K562 (cell line): ENCODE results near the gene NTRK1. TPM values are rescaled to one million over a fixed set of nuclear protein-coding genes. Genes with fewer than 3 reads are reported as not detected.

Experiments used
- BRCA1 ChIP-seq, 2 experiments: fragments of 450-650 bp in 1 of 2; sonication (generic) in 1 of 2; formaldehyde crosslinking in 1 of 2; IDR thresholded peaks; 2 replicates each; pipeline versions ENCODE4 v1.5.0 to v1.6.1; 2017 to 2020; ENCODE audit warnings: mild to moderate bottlenecking in 1 of 2, missing genetic modification reagents in 1 of 2
- CTCFL ChIP-seq: IDR thresholded peaks from 2 replicates; pipeline ENCODE4 v1.6.1; 2011; ENCODE audit warnings: borderline replicate concordance, low read depth, mild to moderate bottlenecking, moderate library complexity, low read length; ENCODE audit not compliant: insufficient read depth, poor library complexity, severe bottlenecking
- DNMT1 ChIP-seq: fragments of 450-650 bp; IDR thresholded peaks from 2 replicates; pipeline ENCODE4 v1.6.1; 2016; ENCODE audit warnings: antibody characterized with exemption, mild to moderate bottlenecking
- E2F6 ChIP-seq, 2 experiments: IDR thresholded peaks; 2 replicates each; pipeline ENCODE4 v1.6.1; 2011; ENCODE audit warnings: borderline replicate concordance in 1 of 2, control low read depth in 1 of 2, low read depth in 1 of 2, low read length in 1 of 2, mild to moderate bottlenecking in 1 of 2, mixed read lengths in 1 of 2, moderate library complexity in 1 of 2; ENCODE audit not compliant: insufficient read depth in 1 of 2, insufficient read length in 1 of 2, poor library complexity in 1 of 2, severe bottlenecking in 1 of 2; ENCODE audit errors: extremely low read depth in 1 of 2
- FOXO4 ChIP-seq: fragments of 450-650 bp; formaldehyde crosslinking; IDR thresholded peaks from 2 replicates; pipeline ENCODE4 v1.4.0; 2020; ENCODE audit warnings: mild to moderate bottlenecking, moderate library complexity
- GATA2 ChIP-seq: sonication (generic); formaldehyde crosslinking; IDR thresholded peaks from 2 replicates; pipeline ENCODE4 v1.4.0; 2020; ENCODE audit warnings: mild to moderate bottlenecking, missing genetic modification reagents
- HMG20A ChIP-seq: fragments of 450-650 bp; formaldehyde crosslinking; conservative IDR thresholded peaks from 2 replicates; pipeline ENCODE4 v1.4.0; 2020; ENCODE audit warnings: mild to moderate bottlenecking, mixed read lengths
- HNRNPUL1 ChIP-seq: fragments of 200-400 bp; formaldehyde crosslinking; IDR thresholded peaks from 2 replicates; pipeline ENCODE4 v1.6.1; 2017; ENCODE audit warnings: low read length
- L3MBTL2 ChIP-seq: fragments of 450-650 bp; IDR thresholded peaks from 2 replicates; pipeline ENCODE4 v1.6.1; 2016; ENCODE audit warnings: mild to moderate bottlenecking, moderate library complexity
- MEIS2 ChIP-seq: fragments of 450-650 bp; IDR thresholded peaks from 2 replicates; pipeline ENCODE4 v1.6.1; 2014; ENCODE audit warnings: mild to moderate bottlenecking; ENCODE audit not compliant: partially characterized antibody
- MTA1 ChIP-seq: fragments of 450-650 bp; IDR thresholded peaks from 2 replicates; pipeline ENCODE4 v1.6.1; 2017; ENCODE audit warnings: borderline replicate concordance
- PHTF2 ChIP-seq: fragments of 250-450 bp; sonication (Bioruptor Pico); IDR thresholded peaks from 2 replicates; pipeline ENCODE4 v1.5.0; 2021; ENCODE audit warnings: mild to moderate bottlenecking
- POLR2A ChIP-seq: fragments of 450-650 bp; conservative IDR thresholded peaks from 2 replicates; pipeline ENCODE4 v1.6.1; 2016
- RBM34 ChIP-seq: fragments of 200-400 bp; formaldehyde crosslinking; IDR thresholded peaks from 2 replicates; pipeline ENCODE4 v1.6.1; 2018; ENCODE audit warnings: low read length, borderline replicate concordance; ENCODE audit not compliant: insufficient read depth
- RBM39 ChIP-seq: fragments of 200-400 bp; formaldehyde crosslinking; optimal IDR thresholded peaks from 2 replicates; pipeline ENCODE3; 2018; ENCODE audit warnings: low read depth, low read length
- RFX1 ChIP-seq: fragments of 450-650 bp; IDR thresholded peaks from 2 replicates; pipeline ENCODE4 v1.6.1; 2016; ENCODE audit warnings: mild to moderate bottlenecking, moderate library complexity
- RUNX1 ChIP-seq: sonication (generic); IDR thresholded peaks from 2 replicates; pipeline ENCODE4 v1.6.1; 2016; ENCODE audit warnings: antibody characterized with exemption, low read depth
- SREBF2 ChIP-seq: sonication (generic); formaldehyde crosslinking; IDR thresholded peaks from 2 replicates; pipeline ENCODE4 v1.4.0; 2020; ENCODE audit warnings: mild to moderate bottlenecking, missing genetic modification reagents
- XRCC4 ChIP-seq: IDR thresholded peaks from one replicate; pipeline ENCODE4 v1.6.1; 2011; ENCODE audit not compliant: insufficient read depth, insufficient read length; ENCODE audit errors: extremely low read depth
- XRCC5 ChIP-seq: fragments of 200-400 bp; formaldehyde crosslinking; IDR thresholded peaks from 2 replicates; pipeline ENCODE4 v1.6.1; 2017; ENCODE audit warnings: low read depth, mild to moderate bottlenecking, low read length
- ZBTB17 ChIP-seq: fragments of 450-650 bp; formaldehyde crosslinking; IDR thresholded peaks from 2 replicates; pipeline ENCODE4 v1.4.0; 2020; ENCODE audit warnings: mild to moderate bottlenecking
- ZFX ChIP-seq: sonication (generic); formaldehyde crosslinking; IDR thresholded peaks from 2 replicates; pipeline ENCODE4 v1.8.0; 2022; ENCODE audit warnings: mild to moderate bottlenecking, missing genetic modification reagents, moderate library complexity
- ZNF766 ChIP-seq: fragments of 200-800 bp; sonication (Bioruptor generic); conservative IDR thresholded peaks from 2 replicates; pipeline ENCODE4 v1.6.1; 2016; ENCODE audit warnings: missing genetic modification characterization, missing compliant biosample characterization
- polyA plus RNA-seq, 8 experiments: library from polyadenylated mRNA; depleted of rRNA in 4 of 8; stranded (reverse) in 5 of 8; unstranded in 3 of 8; fragments of >200 nt; fragmentation: Nextera tagmentation in 2 of 8; fragmentation: Illumina TruSeq in 1 of 8; extraction: Ambion mirVana in 2 of 8; extraction: Trizol in 1 of 8; gene quantifications; 2 replicates each; pipeline versions ENCODE4 v1.2.1 to v1.2.3, GENCODE V29; 2011 to 2014; ENCODE audit warnings: inconsistent platforms in 1 of 8, missing spikeins in 1 of 8
- total RNA-seq, 7 experiments: library from RNA; depleted of rRNA in 6 of 7; stranded (reverse); fragments of >200 nt in 6 of 7; fragmentation: Illumina TruSeq in 2 of 7; extraction: Trizol in 2 of 7; gene quantifications; 2 replicates each; pipeline versions ENCODE4 v1.2.1 to v1.2.3, GENCODE V29; 2011 to 2021; ENCODE audit warnings: low replicate concordance in 1 of 7
- TF ChIP-seq, protein P1 (sequence below): fragments of 450-650 bp; IDR thresholded peaks from 2 replicates; pipeline ENCODE4 v1.6.1; 2017; ENCODE audit warnings: antibody characterized with exemption

Gene NTRK1
- total and polyA plus RNA-seq, 9 of the 15 experiments (the other 6 are each of a cell fraction or from before 2014, with no cell fraction given) = 0.46 to 30.0 (median 7.9) TPM

GRCh38 chr1:156914440-156914856 lies 53.8 kb downstream of the NTRK1 start (continued):
- TF ChIP-seq CTCFL = no peak
- no peak for TF ChIP-seq PHTF2 (CRISPR knock-in tag)
- no peak for TF ChIP-seq RFX1
- no peak for TF ChIP-seq SREBF2 (CRISPR knock-in tag)
- TF ChIP-seq MTA1 = peak; percentile 67; the same call in 1 of the 2 replicates
- peak; percentile 45; the same call in 1 of the 2 replicates for TF ChIP-seq XRCC5
- peak; percentile 94 for TF ChIP-seq L3MBTL2
- TF ChIP-seq ZFX = no peak; the same call in 1 of the 2 replicates
- 0 out of 2 replicates have a peak, but pooled peaks have one; percentile 57 for TF ChIP-seq ZNF766 (CRISPR knock-in tag)
- no peak for TF ChIP-seq ZBTB17 (CRISPR knock-in tag)
- TF ChIP-seq RBM34 = no peak
- TF ChIP-seq BRCA1 (IDR thresholded peaks at IDR 0.05) = no peak
- TF ChIP-seq BRCA1 (CRISPR knock-in tag; IDR thresholded peaks at IDR 0.05) = no peak
- TF ChIP-seq HMG20A (CRISPR knock-in tag) = no peak
- peak; percentile 74; the same call in 1 of the 2 replicates for TF ChIP-seq GATA2 (CRISPR knock-in tag)
- 0 out of 2 replicates have a peak, but pooled peaks have one; percentile 29 for TF ChIP-seq RUNX1
- peak; percentile 73 to 78 for TF ChIP-seq E2F6 (IDR thresholded peaks at IDR 0.05; ENCODE audit: borderline replicate concordance in 1 of 2, extremely low read depth in 1 of 2, insufficient read depth in 1 of 2, insufficient read length in 1 of 2, low read depth in 1 of 2, low read length in 1 of 2, poor library complexity in 1 of 2, severe bottlenecking in 1 of 2)
- TF ChIP-seq, protein P1, sequence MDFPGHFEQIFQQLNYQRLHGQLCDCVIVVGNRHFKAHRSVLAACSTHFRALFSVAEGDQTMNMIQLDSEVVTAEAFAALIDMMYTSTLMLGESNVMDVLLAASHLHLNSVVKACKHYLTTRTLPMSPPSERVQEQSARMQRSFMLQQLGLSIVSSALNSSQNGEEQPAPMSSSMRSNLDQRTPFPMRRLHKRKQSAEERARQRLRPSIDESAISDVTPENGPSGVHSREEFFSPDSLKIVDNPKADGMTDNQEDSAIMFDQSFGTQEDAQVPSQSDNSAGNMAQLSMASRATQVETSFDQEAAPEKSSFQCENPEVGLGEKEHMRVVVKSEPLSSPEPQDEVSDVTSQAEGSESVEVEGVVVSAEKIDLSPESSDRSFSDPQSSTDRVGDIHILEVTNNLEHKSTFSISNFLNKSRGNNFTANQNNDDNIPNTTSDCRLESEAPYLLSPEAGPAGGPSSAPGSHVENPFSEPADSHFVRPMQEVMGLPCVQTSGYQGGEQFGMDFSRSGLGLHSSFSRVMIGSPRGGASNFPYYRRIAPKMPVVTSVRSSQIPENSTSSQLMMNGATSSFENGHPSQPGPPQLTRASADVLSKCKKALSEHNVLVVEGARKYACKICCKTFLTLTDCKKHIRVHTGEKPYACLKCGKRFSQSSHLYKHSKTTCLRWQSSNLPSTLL = no peak
- TF ChIP-seq FOXO4 (CRISPR knock-in tag) = no peak
- no peak for TF ChIP-seq MEIS2
- no peak for TF ChIP-seq RBM39
- TF ChIP-seq DNMT1 = no peak
- TF ChIP-seq POLR2A = peak; percentile 58; the same call in 1 of the 2 replicates
- TF ChIP-seq HNRNPUL1 = no peak
- TF ChIP-seq XRCC4 = no peak
